GM18508 (cell line): ENCODE data around the gene TUBB6.

ENCODE experiments used
- ATAC-seq: cut with Tn5 transposase; IDR thresholded peaks from one replicate; pipeline ENCODE4 v1.9.1; 2021; ENCODE audit warnings: moderate number of reproducible peaks; ENCODE audit not compliant: insufficient read depth, unreplicated experiment

Gene TUBB6

DNA sequence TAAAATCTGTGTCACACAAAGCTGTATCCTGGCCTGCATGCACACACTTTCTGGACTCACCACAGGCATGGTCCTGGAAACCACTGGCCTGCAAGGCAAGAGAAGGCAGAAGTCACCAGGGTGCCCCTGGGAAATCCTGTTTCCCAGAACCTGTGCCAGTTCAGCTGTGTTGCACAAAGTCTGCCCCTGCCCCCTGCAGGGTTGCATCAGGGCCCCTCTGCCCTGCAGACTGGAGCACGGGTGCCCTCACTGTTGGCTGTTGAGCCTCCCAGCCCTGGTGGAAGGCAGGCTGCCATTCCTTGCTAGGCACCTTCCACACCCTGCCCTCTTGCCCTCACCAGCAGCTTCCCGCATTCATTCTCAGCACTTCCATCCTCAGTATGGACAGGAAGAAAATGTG lies 18.0 kb upstream of the TUBB6 start:
- ATAC-seq, result no peak

DNA sequence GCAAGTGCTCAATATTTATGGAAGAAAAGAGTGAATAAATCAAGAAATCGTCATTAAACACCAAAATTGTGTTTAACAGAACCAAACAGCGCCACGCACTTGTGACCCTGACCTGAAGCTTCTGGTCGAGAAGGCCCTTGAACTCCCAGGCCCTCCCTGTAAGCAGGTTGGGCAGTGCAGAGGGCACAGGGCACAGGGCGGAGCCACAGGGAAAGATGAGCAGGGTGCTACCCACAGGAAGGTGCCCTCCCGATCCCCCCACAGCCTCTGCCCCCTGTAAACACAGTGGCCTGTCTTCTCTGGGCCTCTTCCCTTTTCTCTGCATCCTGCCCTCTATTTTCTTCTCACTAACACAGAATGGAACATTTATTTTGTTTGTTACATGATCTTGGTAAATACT lies 16.9 kb upstream of the TUBB6 start:
- no peak for ATAC-seq

DNA sequence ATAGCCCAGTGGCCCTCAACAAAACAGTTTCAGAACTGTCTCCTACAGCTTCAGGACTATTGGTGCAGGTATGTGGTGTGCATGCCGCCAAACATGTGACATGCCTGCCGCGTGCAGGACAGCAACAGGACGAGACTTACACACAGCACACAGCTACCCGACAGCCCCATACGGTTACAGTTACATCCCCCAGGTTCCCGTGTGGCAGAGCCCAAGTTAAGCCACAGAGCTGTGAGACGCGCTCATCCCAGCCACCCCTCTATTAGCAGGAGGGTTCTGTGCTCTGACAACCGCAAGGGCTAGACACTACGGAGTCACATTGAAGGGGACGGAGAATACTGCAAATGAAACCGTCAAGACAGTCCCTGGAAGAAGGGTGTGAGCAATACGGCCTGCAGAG lies 16.4 kb upstream of the TUBB6 start:
- no peak for ATAC-seq

DNA sequence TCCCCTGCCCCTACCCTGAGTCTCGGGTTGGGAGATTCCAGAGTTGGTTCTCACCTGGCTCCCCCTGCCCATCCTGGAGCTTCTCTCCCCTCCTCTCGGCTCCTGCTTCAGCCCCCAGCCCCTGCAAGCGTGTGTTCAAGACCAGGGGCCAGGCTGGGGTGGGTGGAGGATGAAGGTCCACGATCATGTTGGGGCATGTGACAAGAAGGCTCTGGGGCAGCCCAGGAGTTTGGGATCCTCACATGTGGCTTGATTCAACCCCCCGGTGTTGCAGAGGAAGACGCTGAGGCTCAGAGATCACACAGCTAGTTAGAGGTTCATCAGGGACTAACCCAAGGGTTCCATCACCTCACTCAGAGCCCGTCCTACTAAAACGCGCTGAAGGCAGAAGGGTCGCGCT lies 14.2 kb upstream of the TUBB6 start:
- no peak for ATAC-seq

DNA sequence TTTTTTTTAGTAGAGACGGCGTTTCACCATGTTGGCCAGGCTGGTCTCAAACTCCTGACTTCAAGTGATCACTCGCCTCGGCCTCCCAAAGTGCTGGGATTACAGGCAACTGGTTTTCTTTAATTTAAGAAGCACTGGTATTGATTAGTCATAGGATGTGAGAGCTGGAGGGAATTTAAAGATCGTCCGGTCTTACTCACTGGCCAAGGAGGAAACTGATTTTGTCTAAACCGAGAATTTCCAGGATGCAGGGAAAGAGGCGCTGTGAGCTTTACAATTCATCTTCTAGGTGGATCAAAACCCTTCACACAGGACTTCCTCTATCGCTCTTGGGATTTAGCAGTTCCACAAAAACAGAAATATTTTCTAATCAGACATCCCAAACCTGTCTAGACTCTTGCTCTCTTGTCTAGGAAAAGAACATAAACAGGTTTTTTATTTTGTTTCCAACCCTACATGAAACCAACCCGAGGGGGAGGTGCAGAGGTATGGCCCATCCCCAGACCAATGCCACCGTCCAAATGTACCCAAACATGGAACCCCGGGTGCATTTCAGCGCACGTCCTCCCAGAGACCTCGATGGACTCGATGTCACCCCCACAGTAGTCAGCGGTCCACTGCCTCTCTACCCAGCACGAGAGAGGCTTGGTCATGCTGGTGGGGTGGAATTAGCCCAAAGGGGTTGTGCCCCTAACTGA lies 12.5 kb upstream of the TUBB6 start:
- no peak for ATAC-seq

DNA sequence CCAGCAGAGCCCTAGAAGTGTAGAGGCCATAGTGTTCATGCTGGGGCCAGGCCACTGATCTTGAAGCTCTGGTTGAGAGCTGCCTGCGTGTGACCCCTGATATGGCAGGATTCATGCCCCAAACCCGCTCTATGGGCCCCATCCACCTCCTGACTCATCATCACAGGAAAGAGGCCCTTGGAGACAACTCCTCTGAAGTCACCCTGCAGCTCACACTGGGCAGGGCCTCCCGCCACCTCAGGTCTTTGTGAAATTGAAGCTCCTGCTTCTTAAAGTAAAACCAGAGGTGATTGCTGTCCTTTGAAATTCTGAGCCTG lies 12.0 kb upstream of the TUBB6 start:
- no peak for ATAC-seq

DNA sequence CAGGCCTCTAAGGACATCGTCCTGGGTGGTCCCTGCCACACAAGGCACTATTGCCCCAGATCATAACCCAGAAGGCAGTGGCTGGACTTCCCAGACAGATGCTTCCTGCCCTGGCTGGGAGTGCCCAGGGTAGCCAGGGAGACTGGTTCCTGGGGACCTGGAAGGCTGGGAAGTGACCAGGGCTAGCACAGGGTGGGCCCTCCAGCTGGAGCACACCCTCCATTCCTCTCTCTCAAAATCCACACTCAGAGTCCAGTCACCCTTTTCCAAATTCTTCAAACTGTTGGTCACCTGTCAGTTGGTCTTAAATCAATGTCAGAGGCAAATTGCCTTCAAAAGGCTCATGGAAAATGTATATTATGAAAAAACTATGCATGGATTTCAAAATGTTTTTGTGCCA lies 11.6 kb upstream of the TUBB6 start:
- ATAC-seq, result no peak

DNA sequence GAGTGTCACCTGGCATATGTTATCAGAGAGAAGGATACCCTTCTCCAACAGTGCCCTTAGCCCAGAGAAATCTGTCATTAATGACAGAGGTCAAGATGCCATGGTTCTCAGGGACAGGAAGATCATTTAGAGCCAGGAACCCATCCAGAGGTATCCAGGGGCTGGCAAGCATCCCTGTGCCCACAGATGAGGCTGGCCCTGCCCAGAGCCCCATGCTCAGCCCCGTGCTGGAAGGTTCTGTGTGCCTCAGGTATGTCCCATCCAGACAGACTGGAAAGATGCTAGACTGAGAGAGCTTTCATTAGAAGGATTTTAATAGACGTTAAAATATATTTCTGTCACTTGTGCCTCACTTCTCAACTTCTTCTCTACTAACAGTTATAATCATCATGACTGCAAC lies 8.2 kb upstream of the TUBB6 start:
- ATAC-seq, result no peak

DNA sequence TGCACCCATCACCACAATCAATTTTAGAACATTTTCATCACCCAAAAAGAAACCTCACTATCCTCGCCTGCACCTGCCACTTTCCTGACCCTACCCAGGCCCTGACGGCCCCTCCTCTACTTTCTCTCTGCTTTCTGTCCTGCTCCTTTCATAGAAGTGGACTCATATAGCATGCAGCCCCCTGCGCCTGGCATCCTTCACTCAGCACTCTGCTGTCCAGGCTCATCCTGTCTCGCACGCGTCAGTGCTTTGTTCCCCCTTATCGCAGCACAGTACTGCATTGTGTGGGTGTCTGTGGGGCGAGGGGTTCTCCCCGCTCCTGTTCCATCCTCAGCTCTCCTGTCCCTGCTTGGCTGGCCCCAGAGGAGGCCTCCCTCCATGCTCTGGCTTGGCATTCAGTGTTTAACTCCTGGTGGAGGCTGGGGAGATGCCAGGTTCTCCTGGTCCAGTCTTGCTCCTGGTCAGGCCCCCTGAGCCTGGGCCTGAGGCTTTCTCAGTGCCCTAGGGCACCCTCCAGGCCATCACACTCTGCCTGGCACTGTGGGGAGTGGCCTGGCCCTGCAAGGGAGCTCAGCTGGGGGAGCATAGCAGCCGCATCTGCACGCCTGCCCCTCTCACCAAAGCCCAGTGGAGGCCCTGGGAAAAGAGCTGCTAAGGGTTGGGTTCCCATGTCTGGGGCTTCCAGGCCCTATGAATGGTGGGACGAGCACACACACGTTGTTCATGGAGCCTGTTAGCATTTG lies 6.6 kb upstream of the TUBB6 start:
- no peak for ATAC-seq

DNA sequence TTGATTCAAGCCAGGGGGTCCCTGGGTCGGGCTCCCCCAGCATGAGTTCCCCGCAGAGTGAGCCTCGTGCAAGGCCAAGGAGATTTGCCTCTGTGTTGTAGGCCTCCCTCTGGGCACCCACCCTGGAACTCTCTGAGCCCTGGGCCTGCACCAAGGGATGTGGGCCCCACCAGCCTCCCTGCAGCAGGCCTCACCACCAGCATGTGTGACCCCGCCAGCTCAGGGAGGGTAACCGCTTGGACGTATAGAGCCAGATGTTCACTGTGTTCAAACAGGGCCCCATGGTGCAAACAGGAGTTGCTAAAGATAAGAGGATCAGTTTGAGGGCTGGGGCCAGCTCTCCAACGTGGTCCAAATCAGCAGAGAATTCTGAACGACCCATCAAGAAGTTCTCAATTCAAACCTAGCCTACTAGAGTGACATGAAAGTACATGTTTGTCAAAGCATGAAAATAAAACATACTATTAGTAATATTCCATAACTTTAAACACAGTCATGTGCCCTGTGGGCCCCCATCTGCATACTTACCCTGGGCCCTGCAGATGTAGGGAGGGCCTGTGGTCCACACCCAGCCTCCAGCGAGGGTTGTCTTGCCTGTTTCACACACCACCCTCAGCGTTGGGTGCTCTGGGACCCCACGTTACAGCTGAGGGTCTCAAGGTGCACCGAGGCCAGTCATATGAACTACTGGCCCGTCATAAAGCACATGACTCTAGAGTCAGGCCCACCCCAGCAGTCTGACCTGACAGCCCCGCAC lies 5.5 kb upstream of the TUBB6 start:
- ATAC-seq, result no peak

DNA sequence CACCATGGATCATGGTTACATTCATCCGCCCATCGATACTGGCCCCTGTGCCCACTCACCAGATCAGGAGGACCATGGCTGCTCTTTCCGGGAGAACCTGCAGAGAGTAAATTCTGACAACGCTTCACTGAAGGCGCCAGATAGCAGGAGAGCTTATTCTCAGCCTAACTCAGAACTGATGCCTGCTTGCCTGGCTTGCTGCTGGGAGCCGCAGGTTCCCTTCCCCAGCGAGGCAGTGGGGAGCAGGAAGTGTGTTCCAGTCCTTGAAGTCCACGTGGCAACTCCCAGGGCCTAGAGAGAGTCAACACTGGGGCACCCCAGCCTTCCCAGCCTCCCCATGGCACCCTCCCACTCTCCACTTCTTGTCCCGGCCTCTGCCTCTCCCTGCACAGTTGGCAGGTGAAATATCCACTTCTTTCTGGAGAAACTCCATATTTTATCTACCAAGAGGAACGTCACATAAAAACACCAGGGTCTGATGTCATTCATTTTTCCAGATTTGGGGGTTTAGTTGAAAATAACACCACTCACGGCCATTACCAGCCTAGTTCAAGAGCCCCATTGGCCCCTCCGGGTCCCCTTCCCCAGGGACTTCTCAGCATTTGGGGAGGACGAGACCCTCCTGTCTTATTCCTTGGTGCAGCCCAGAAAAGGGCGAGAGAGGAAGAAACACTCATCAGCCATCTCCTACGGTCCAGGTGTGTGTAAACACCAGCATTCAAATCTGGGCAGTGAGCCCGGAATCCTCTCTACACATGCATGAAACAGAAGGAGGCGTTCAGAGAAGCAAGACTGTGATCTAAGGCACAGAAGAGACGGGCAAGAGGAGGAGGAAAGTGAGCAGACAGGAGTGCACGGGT lies 3.5 kb upstream of the TUBB6 start:
- ATAC-seq, result no peak

DNA sequence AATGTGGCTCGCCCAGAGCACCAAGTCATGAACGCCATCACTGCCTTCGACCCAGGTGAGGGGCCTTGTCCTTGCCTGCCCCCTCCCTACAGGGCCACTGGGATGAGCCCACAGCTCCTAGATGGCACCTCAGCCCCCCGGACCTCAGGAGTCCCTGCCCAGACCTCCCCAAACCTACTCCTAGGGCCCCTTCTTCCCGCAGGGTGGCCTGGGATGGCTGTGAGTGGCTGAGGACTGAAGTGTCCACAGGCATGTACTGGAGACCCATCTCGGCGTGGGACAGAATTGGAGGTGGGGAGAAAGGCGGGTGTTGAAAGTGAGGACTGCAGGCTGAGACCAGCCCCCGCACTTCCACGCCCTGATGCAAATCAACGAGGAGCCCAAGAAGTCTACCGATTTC lies 2.8 kb upstream of the TUBB6 start:
- no peak for ATAC-seq

DNA sequence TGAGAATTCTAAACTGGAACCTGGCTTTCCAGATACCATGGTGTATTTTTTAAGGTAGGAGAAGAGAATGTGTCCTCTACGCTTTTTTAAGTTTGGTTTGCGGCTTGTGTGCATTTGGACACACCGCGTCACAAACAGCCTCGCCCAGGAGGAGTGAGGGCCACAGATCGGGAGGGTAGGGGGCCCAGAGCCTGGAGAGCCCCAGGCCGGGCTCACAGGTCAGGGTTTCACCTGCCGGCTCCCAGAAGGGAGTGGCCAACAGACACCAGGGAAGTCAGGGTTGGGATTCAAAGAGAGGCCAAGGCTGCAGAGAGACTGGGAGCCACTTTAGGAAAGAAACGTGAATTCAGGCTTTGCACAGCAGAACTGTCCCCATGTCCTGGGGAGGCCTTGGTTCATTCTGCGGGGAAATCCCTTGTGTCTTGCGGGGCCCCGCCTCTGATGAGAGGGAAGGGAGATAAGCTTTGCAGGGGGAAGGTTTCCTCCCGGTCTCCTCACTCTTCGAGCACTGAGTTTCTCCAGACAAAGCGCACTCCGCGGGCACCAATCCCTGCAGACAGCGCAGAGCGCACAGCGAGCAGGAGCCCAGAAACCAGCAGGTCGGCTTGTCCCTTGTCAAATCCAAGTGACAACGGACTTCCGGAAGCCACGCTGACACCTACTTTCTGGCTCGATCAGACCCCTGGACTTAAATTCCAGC lies 2.0 kb upstream of the TUBB6 start:
- ATAC-seq, result no peak

DNA sequence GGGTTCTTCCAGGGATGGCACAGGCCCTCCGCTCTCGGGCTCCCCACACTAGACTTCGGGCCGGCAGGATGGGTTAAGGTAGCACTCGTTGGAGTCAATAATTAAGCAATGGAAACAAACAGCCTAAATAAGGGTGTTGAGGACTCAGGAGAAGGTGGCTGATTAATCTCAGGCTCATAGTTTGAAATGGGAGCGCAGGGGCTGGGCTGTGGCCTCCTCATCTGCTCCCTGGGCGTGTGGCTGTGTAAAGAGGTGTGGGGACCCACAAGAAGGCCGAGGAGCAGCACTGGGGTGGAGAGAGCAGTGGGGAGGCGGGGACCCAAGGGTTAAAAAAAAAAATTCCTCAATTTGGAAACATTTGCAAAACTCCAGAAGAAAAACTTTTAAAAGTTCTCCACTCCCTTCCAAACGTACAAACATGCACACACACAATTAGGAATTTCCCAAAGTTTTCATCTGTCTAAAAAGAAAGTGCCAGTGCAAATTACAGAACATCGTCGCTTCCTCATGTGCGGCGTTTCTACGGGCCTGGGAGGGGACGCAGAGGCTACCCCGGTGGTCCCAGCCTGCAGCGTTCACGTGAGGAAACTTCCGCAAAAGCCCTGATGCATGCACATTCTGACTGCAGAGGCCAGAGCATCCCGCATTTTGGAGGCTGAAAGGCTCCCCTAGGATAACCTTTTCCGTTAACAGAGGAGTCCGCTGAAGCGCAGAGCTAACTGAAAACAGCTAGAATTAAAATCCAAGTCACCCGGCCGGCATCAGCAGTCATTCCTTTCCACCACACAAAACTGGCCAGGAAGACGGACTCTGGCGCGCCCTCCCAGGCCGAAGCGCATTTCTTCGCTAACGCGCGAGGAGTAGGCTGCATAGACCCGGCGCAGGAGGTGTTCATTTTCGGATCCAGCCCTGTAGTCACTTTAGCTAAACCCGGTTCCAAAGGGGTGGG lies 1.0 kb upstream of the TUBB6 start:
- ATAC-seq, result no peak

DNA sequence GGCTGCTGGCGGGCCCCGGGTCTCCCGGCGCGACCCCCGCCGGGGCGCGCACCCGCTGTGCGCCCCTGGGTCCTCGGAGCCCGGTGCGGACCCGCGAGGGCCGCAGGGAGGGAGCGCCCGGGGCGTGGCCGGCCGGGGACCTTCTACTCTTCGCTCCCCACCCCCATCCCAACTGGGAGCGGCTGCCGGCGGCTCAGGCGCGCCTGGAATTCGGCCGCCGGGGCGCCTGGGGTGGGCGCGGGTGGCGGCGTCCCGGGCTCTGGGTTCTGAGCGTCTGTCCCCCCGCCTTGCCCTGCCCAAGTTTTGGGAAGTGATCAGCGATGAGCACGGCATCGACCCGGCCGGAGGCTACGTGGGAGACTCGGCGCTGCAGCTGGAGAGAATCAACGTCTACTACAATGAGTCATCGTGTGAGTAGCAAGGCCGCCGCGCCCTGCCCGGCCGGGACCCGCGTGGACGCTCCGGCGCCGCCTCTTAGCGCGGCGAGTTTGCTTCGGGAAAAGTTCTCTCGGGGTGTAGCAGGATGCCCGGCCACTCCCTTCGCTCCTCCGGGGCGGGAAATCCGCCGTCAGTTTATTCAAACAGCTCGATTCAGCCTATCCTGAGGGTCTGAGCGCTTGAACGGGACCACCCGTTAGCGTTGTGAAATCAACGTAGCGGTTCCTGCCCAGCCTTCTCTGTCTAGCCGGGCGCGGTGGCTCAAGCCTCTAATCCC lies 502 bp downstream of the TUBB6 start:
- ATAC-seq, result no peak

DNA sequence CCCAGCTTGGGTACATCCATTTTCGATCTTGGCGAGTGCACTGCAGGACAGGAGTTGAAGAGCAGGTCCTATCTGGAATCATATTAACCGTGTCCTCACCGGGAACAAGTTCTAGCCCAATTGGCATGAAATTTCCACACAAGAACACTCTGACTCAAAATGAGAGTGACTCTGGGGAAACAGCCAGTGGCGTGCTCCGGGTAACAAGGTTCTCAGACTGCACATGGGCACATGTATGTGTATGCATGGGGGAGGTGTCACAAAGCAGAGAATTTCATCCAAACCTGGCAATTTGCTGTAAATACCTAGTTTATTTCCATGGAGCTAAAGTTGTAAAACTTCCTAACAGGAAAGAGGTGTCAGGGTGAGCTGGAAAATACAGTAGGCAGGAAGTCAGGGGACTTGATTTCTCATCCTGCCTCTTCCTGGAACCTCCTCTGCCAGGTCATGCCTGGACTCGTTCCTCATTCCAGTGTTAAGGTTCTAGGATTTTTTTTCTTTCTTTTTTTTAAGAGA lies 1.7 kb downstream of the TUBB6 start:
- ATAC-seq, result no peak

DNA sequence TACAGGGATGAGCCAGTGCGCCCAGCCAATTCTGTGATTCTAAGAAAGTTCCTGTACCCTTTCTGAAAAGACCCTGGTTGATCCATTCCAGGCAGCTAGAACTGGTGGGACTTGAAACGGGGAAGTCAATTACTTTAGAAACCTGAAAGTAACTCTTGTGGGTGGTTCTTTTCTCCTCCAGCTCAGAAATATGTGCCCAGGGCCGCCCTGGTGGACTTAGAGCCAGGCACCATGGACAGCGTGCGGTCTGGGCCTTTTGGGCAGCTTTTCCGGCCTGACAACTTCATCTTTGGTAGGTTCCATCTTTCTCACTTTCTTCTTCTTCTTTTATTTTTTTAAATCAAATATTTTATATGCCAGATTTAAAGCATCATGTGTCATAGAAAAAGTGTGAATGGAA lies 2.7 kb downstream of the TUBB6 start:
- ATAC-seq, result no peak

DNA sequence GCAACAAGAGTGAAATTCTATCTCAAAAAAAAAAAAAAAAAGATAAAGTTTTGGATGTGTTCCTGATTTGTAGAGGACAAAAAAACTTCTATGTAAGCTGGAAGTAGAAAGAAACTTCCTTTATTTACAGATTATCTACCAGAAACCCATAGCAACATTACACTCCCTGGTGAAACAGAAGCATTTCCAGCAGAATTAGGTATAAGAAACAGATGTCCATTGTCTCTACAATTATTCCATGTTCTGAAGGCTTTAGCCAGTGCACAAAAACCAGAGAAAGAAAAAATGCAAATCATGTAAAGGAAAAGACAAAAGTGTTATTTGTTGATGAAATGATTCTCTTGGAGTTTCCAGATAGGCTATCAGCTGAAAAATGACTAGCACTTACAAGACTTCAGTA lies 4.9 kb downstream of the TUBB6 start:
- ATAC-seq, result no peak
